ENCODE measurements around the gene CCDC28B.

Gene CCDC28B

DNA sequence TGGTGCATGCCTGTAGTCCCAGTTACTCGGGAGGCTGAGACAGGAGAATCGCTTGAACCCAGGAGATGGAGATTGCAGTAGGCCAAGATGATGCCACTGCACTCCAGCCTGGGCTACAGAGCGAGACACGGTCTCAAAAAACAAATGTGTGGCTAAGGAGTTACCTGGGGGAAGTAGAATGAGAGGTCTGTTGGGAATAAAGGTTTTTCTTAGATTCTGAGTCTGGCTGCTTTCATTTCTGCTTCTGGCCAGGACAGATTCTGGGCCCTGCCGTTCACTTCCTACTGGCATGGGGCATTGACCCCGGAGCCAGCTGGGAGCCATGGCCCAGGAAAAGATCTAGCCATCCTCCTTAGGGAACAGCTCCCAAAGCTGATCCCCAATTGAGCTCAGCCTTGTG lies 8.1 kb downstream of the CCDC28B start:
- TF ChIP-seq BHLHE40 (IDR thresholded peaks at IDR 0.05; ENCODE audit: borderline replicate concordance): no peak
- no peak for TF ChIP-seq ZNF384 (IDR thresholded peaks at IDR 0.05)
- no peak for TF ChIP-seq ELF4 (IDR thresholded peaks at IDR 0.05)
- TF ChIP-seq CTBP1 (IDR thresholded peaks at IDR 0.05; ENCODE audit: borderline replicate concordance): no peak
- no peak for TF ChIP-seq FOXA1 (IDR thresholded peaks at IDR 0.05)
- no peak for TF ChIP-seq FOXM1 (IDR thresholded peaks at IDR 0.05; ENCODE audit: borderline replicate concordance)
- TF ChIP-seq L3MBTL2 (conservative IDR thresholded peaks at IDR 0.05): no peak
- TF ChIP-seq HDGF (IDR thresholded peaks at IDR 0.05; ENCODE audit: borderline replicate concordance): no peak
- TF ChIP-seq TARDBP (IDR thresholded peaks at IDR 0.05): no peak
- TF ChIP-seq PKNOX1 (IDR thresholded peaks at IDR 0.05): no peak
- no peak for TF ChIP-seq SUZ12 (IDR thresholded peaks at IDR 0.05)
- no peak for TF ChIP-seq FOXK2 (IDR thresholded peaks at IDR 0.05)
- no peak for TF ChIP-seq NFRKB (IDR thresholded peaks at IDR 0.05)
- ChIA-PET CTCF (interaction anchor here (0.9 kb wide), 1 partner anchor 40 kb away, joined by 3 read pairs; no protein-coding TSS in a partner anchor), POLR2A (interaction anchor here (1.1 to 1.4 kb wide), 2 partner anchors 8 to 14 kb away, joined by 3 to 5 read pairs; partner anchors contain the start of genes CCDC28B, EIF3I and TMEM234)
- DNase-seq (ENCODE audit: extremely low spot score): no peak

GRCh38 chr1:32208891-32209328 lies 8.5 kb downstream of the CCDC28B start, which contains the start of gene DCDC2B:
Gene DCDC2B, plus strand, starts transcription at chr1:32209089. Its CDS starts 5 bp downstream, at chr1:32209094.
- ChIA-PET CTCF (interaction anchor here (0.9 kb wide), 1 partner anchor 39 kb away, joined by 3 read pairs; no protein-coding TSS in a partner anchor), POLR2A (interaction anchor here (0.7 to 1.4 kb wide), 3 partner anchors 9 to 13 kb away, joined by 3 to 5 read pairs (median 3); partner anchors contain the start of genes CCDC28B, EIF3I and TMEM234)
- no peak for DNase-seq (ENCODE audit: extremely low spot score)
- TF ChIP-seq ZNF384 (IDR thresholded peaks at IDR 0.05): no peak
- TF ChIP-seq NFRKB (IDR thresholded peaks at IDR 0.05): no peak
- no peak for TF ChIP-seq LEF1 (IDR thresholded peaks at IDR 0.05; ENCODE audit: borderline replicate concordance)
- TF ChIP-seq ELF4 (IDR thresholded peaks at IDR 0.05): no peak
- TF ChIP-seq FOXM1 (IDR thresholded peaks at IDR 0.05; ENCODE audit: borderline replicate concordance): no peak
- no peak for TF ChIP-seq SP1 (IDR thresholded peaks at IDR 0.05)
- TF ChIP-seq PKNOX1 (IDR thresholded peaks at IDR 0.05): no peak
- no peak for TF ChIP-seq FOXK2 (IDR thresholded peaks at IDR 0.05)
- no peak for TF ChIP-seq FOXA1 (IDR thresholded peaks at IDR 0.05)
- TF ChIP-seq CTBP1 (IDR thresholded peaks at IDR 0.05; ENCODE audit: borderline replicate concordance): no peak
- TF ChIP-seq BHLHE40 (IDR thresholded peaks at IDR 0.05; ENCODE audit: borderline replicate concordance): no peak
- TF ChIP-seq L3MBTL2 (conservative IDR thresholded peaks at IDR 0.05): no peak
- no peak for TF ChIP-seq ARNT (IDR thresholded peaks at IDR 0.05)
- TF ChIP-seq TARDBP (IDR thresholded peaks at IDR 0.05): no peak
- TF ChIP-seq SUZ12 (IDR thresholded peaks at IDR 0.05): no peak
- no peak for TF ChIP-seq HDGF (IDR thresholded peaks at IDR 0.05; ENCODE audit: borderline replicate concordance)

DNA sequence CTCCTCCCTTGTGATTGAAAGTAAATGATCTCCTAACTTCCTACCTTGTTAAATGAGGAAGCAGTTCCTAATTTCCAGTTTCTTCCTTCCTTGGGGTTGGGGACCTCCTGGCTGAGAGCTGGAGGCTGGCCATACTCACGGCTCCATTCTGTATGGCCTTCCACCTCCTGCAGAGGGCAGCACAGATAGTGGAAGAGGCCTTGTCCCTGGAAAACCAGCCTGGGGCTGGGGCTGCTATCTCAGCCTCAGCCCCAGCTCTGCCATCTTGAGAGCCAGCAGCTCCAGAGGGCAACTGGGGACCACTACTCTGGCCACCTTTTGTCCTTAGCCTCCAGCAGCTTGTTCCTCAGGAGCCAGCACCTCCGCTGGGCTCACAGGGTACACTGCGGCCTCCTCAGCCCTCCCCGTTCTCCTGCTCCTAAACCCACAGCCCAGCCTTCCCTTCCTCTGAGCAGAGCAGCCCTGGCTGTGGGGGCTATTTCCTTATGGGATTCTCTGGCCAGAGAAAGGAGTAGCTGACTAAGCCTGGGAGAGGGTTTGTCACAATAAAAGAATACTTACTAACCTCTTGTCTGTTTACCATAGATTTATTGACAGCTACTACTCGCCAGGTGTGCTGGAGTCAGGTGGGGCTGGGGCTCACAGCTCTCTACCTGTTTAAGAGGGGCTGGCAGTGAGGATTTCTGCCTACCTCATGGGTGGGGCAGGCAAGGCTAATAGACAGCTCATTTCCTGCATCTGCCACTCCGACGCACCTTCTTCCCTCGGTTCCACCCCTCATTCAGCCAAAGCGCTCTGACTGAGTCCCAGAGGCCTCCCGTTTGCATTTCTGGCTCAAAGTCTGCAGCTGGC lies 15.5 kb downstream of the CCDC28B start:
- CTCF ChIA-PET: interaction anchor here (0.5 to 1.7 kb wide), 20 partner anchors 8 to 370 kb away, joined by 3 to 7 read pairs (median 4); partner anchors contain the start of genes CCDC28B, IQCC and TXLNA
- DNase-seq (ENCODE audit: extremely low spot score): peak; percentile 87
- POLR2A ChIA-PET: interaction anchor here (0.9 to 3.0 kb wide), 9 partner anchors 10 to 143 kb away, joined by 3 to 21 read pairs (median 3); partner anchors contain the start of genes CCDC28B, IQCC, TMEM39B and TXLNA
- TF ChIP-seq HDGF (IDR thresholded peaks at IDR 0.05; ENCODE audit: borderline replicate concordance) (0 out of 2 replicates have a peak, but pooled peaks have one; percentile 12), FOXK2 (IDR thresholded peaks at IDR 0.05) (no peak), PKNOX1 (IDR thresholded peaks at IDR 0.05) (no peak)

DNA sequence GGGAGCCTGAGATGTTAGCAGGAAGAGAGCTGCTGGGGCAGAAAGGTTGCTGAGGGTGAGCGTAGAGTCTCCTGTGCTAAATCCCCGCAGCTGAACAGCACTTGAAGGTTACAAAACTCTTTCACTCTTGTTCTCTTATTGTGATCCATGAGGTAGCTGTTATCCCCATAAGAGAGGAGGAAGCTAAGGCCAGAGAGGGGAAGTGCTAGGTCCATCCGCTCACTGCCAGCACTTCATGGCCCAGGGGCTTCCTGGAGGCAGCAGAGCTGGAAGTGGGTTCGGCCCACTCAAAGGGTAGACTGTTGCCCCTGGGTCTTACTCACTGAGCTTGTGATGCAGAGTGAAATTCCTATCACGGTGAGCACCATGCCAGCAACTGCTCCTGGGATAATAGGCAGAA lies 16.2 kb downstream of the CCDC28B start:
- CTCF ChIA-PET: interaction anchor here (0.8 to 1.7 kb wide), 10 partner anchors 9 to 197 kb away, joined by 3 to 7 read pairs (median 4); partner anchors contain the start of genes CCDC28B, IQCC and TXLNA
- POLR2A ChIA-PET: interaction anchor here (1.0 to 3.0 kb wide), 7 partner anchors 10 to 37 kb away, joined by 3 to 21 read pairs (median 3); partner anchors contain the start of genes IQCC and TXLNA
- no peak for DNase-seq (ENCODE audit: extremely low spot score)
- TF ChIP-seq ELF4 (IDR thresholded peaks at IDR 0.05): no peak
- no peak for TF ChIP-seq TARDBP (IDR thresholded peaks at IDR 0.05)

DNA sequence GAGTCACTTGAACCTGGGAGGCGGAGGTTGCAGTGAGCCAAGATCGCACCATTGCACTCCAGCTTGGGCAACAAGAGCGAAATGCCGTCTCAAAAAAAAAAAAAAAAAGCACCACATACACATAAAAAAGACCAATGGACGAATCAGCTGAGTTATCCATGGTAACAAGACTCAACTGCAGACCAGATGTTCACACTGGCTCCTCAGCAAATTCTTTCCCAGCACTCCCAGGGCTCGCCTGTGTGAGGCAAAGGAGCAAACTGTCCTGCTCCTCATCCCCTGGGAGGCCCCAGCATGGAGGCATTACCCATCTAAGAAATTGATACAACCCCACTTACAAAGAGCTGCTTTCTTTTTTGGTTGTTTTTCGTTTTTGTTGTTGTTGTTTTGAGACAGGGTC lies 18.6 kb downstream of the CCDC28B start:
- DNase-seq (ENCODE audit: extremely low spot score): no peak
- POLR2A ChIA-PET: interaction anchor here (3.4 kb wide), 1 partner anchor 13 kb away, joined by 10 read pairs; the partner anchor contains the start of gene IQCC
- TF ChIP-seq ARNT (IDR thresholded peaks at IDR 0.05) (no peak), LEF1 (IDR thresholded peaks at IDR 0.05; ENCODE audit: borderline replicate concordance) (no peak), FOXK2 (IDR thresholded peaks at IDR 0.05) (no peak), ELF4 (IDR thresholded peaks at IDR 0.05) (no peak), BHLHE40 (IDR thresholded peaks at IDR 0.05; ENCODE audit: borderline replicate concordance) (no peak), NFRKB (IDR thresholded peaks at IDR 0.05) (no peak), FOXA1 (IDR thresholded peaks at IDR 0.05) (no peak), SP1 (IDR thresholded peaks at IDR 0.05) (no peak), FOXM1 (IDR thresholded peaks at IDR 0.05; ENCODE audit: borderline replicate concordance) (no peak), SUZ12 (IDR thresholded peaks at IDR 0.05) (no peak), ZNF384 (IDR thresholded peaks at IDR 0.05) (no peak), TARDBP (IDR thresholded peaks at IDR 0.05) (no peak), CTBP1 (IDR thresholded peaks at IDR 0.05; ENCODE audit: borderline replicate concordance) (no peak), HDGF (IDR thresholded peaks at IDR 0.05; ENCODE audit: borderline replicate concordance) (no peak), PKNOX1 (IDR thresholded peaks at IDR 0.05) (no peak), L3MBTL2 (conservative IDR thresholded peaks at IDR 0.05) (no peak)
- CTCF ChIA-PET: no interaction called here
